ENCODE results near the gene AGR2. TPM values are rescaled to one million over a fixed set of nuclear protein-coding genes. Genes with fewer than 3 reads are reported as not detected.

The AGR2 gene
- total and polyA plus RNA-seq, 12 donors = not detected

- ATAC-seq = peak in 1 of 8 donors; percentile 35
- Histone ChIP-seq H3K9me3 (no peaks in the 10 kb centered on the region), H3K4me3 (no peak overlapping the region), H3K27ac (no peak overlapping the region), H3K4me1 (peaks cover 0 to 12% (median 0%) of the 10 kb centered on the region in 9 donors), H3K27me3 (no peaks in the 10 kb centered on the region), H3K36me3 (no peaks in the 10 kb centered on the region)
- TF ChIP-seq CTCF (IDR thresholded peaks at IDR 0.05) = no peak
- WGBS, 2 donors = 65 to 73% methylated on average over 3 of the region's 3 CpGs
- DNase-seq = no peak
- intact Hi-C loops (cut with DNase I) = no loop called here
Measured at GRCh38 chr7:16813232-16813616, 8.4 kb upstream of the AGR2 start.

- H3K36me3 ChIP-seq = no peaks in the 10 kb centered on the region
- no peak for TF ChIP-seq CTCF (IDR thresholded peaks at IDR 0.05)
- DNase-seq (no peak), ATAC-seq (no peak)
- 83 to 89% methylated on average over 4 of the region's 4 CpGs for WGBS, 2 donors
- H3K9me3 ChIP-seq = no peaks in the 10 kb centered on the region
- H3K4me3 ChIP-seq = no peak overlapping the region
- intact Hi-C loops (cut with DNase I) = no loop called here
- H3K27ac ChIP-seq = no peak overlapping the region
- peaks cover 0 to 2% (median 0%) of the 10 kb centered on the region in 7 donors for H3K27me3 ChIP-seq
- peaks cover 0 to 12% (median 0%) of the 10 kb centered on the region in 9 donors for H3K4me1 ChIP-seq
Measured at GRCh38 chr7:16812542-16813231, 7.9 kb upstream of the AGR2 start.

GRCh38 chr7:16811551-16811950 lies 6.8 kb upstream of the AGR2 start:
- H3K4me3 ChIP-seq = no peak overlapping the region
- 89 to 91% methylated on average over 2 of the region's 2 CpGs for WGBS, 2 donors
- H3K4me1 ChIP-seq = peaks cover 0 to 8% (median 0%) of the 10 kb centered on the region in 9 donors
- intact Hi-C loops (cut with DNase I) = no loop called here
- H3K36me3 ChIP-seq = no peaks in the 10 kb centered on the region
- no peak overlapping the region for H3K27ac ChIP-seq
- no peak for TF ChIP-seq CTCF (IDR thresholded peaks at IDR 0.05)
- H3K9me3 ChIP-seq = no peaks in the 10 kb centered on the region
- H3K27me3 ChIP-seq = peaks cover 0 to 2% (median 0%) of the 10 kb centered on the region in 7 donors
- no peak for DNase-seq
- no peak for ATAC-seq

GRCh38 chr7:16810573-16810972 lies 5.8 kb upstream of the AGR2 start:
- TF ChIP-seq CTCF (IDR thresholded peaks at IDR 0.05) = no peak
- Histone ChIP-seq H3K9me3 (no peaks in the 10 kb centered on the region), H3K4me3 (no peak overlapping the region), H3K27me3 (peaks cover 0 to 2% (median 0%) of the 10 kb centered on the region in 7 donors), H3K27ac (no peak overlapping the region), H3K4me1 (no peaks in the 10 kb centered on the region), H3K36me3 (no peaks in the 10 kb centered on the region)
- no peak for DNase-seq
- intact Hi-C loops (cut with DNase I) = no loop called here
- 82 to 84% methylated on average over 5 of the region's 5 CpGs for WGBS, 2 donors
- ATAC-seq = no peak

All from heart right ventricle (tissue), 16 donors.